Measurements from ENCODE around the gene SPANXA1. TPM values are rescaled to one million over a fixed set of nuclear protein-coding genes. Genes with fewer than 3 reads are reported as not detected.

Gene SPANXA1, protein sequence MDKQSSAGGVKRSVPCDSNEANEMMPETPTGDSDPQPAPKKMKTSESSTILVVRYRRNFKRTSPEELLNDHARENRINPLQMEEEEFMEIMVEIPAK
- total RNA-seq (2022; extraction: Qiagen RNA extraction) = 0.16 to 0.42 TPM (median 0.18 TPM) in 3 of 5 replicates, not detected in the others

DNA sequence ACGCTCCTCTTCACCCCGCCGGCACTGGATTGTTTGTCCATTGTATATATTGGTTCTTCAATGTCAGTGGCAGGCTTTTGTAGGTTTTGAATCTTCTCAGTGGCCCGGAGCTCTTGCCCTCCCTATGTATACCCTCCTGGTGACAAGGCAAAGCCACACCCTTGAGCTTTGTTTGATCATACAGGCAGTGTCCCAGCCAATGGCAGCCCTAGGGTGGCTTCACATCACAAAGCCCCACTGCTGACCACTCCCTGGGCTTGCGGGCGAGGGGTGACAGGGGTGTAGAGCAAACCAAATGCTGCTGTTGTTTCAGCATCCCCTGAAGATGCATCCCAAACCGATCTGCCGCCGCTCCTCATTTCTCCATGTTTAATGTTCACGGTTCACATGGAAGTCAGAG is at the start of gene SPANXA1:
TSS of gene SPANXA1 (minus strand) at position 101 of the 400 bp plus-strand sequence. CDS start at position 41, 60 bp downstream.

DNA sequence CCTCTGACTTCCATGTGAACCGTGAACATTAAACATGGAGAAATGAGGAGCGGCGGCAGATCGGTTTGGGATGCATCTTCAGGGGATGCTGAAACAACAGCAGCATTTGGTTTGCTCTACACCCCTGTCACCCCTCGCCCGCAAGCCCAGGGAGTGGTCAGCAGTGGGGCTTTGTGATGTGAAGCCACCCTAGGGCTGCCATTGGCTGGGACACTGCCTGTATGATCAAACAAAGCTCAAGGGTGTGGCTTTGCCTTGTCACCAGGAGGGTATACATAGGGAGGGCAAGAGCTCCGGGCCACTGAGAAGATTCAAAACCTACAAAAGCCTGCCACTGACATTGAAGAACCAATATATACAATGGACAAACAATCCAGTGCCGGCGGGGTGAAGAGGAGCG is 4.9 kb upstream of the SPANXA1 start, which contains the start of gene SPANXA2:
TSS of gene SPANXA2 (plus strand) at position 301 of the 400 bp plus-strand sequence. CDS start at position 361, 60 bp downstream.

Other genes starting within 250 kb of the SPANXA1 start
- 0.16 to 0.18 TPM in 2 of 5 replicates, not detected in the others for gene SPANXA2, start 5.0 kb upstream of the SPANXA1 start, total RNA-seq (2022; extraction: Qiagen RNA extraction)
- not detected in 5 replicates for gene SPANXD, start 114.0 kb upstream of the SPANXA1 start, total RNA-seq (2022; extraction: Qiagen RNA extraction)

All from A549 treated with CORT108297 at 1 μM for 4 hours (cell line).